Inflammatory macrophage treated with lipopolysaccharide for 4 hours (primary cell): ENCODE data around the gene CYYR1.
A peak's percentile ranks its signal among the peaks of the same experiment; 100 is the strongest.

ENCODE experiments used
- DNase-seq: peaks from one replicate; pipeline ENCODE4 v3.0.0-alpha.2; 2020

The CYYR1 gene

DNA sequence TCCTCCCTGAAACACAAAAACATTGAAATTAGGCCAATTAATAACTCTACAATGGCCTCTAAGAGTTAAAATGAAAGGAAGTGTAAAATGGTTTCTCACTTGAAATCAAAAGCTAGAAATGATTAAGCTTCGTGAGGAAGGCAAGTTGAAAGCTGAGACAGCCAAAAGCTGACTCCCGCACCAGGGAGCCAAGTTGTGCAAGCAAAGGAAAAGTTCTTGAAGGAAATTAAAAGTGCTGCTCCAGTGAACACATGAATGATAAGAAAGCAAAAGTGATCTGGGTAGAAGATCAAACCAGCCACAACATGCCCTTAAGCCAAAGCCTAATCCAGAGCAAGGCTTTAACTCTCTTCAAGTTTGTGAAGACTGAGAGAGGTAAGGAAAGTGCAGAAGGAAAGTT, 22.8 kb downstream of the CYYR1 start:
- no peak for DNase-seq

DNA sequence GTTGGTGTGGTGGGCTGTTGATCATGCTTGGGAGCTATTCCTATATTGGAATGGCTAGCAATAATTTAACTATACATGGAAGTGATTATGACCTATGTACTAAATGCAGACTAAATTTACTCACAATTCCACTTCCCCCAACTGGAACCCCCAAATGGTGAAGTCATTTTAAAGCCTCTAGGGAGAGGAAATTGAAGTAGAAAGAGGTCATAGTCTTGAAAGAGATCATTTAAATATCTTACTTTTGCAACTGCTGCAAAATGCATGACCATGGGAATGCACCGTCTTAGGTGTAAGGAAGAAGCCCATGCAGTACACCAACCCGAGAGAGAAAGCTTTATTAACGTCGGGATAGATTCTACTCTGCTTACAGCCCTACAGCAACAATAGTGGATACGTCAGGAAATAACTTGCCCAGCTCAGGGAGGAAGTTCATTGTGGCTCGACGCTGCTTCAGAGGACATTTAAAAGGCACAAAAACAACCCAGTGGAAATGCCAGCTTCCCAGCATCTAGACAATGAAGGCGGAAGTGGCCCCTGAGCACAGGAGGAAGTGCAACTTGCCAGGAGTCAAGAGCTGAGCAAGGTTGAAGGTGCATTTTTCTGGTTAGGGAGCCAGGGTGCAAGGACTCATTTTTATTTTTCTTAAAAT, 26.5 kb downstream of the CYYR1 start:
- peak; percentile 81 for DNase-seq

DNA sequence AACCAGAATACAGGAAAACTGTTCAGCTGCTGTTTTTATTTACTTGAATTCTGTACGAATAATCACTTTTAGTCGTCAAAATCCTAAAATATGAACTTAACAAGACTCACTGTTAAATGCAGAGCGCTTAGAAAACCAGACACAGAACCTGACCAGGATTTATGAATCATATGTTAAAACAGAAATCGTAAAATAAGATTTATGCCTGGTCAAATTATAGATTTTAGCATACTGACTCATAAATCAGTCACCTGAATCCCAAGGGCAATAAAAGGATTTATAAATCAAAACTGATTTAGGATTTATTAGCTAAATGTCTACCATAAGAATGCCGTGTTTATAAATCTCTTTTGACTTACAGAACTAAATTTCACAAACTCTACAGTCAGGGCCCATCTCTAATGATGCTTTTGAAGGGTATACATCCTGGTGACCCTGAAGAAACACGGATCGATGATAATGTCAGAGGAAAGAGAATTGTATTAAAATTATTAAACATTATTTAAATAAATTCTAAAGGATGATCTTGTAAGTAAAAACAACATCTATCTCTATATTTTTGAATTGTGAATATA, 28.8 kb downstream of the CYYR1 start:
- no peak for DNase-seq

DNA sequence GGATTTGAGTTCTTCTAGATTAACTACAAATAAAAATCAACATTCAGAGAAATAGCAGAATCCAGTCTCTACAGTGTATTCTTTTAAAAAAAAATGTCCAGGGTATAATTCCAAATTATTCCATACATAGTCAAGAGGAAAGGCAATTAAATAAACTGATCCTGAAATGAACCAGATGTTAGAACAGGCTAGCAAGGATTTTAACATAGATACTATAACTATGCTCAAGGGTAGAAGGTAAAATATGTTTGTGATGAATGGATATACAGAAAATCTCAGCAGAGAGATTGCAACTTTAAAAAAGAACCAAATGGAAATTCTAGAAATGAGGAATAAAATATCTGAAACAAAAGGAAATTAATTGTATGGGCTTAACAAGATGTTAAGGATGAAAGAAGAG, 32.4 kb downstream of the CYYR1 start:
- no peak for DNase-seq

DNA sequence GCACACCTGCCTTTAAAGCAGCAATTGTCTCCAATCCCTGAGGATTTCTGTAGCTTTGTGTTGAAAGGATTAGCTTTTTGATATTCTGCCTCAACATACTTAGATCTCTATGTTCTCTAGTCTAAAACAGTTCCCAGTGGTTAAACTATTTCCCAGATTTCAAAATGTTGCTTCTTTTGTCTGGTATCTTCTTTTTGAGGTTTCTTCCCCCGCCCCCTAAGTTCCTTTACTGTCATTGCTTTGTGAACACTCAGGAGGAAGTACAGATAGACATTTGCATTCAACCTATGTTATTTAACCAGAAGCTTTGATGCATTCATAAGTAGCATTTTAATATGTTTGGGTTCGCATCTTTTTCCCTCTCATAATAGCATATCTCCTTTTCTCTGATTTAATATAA, 33.5 kb downstream of the CYYR1 start:
- peak; percentile 48 for DNase-seq

DNA sequence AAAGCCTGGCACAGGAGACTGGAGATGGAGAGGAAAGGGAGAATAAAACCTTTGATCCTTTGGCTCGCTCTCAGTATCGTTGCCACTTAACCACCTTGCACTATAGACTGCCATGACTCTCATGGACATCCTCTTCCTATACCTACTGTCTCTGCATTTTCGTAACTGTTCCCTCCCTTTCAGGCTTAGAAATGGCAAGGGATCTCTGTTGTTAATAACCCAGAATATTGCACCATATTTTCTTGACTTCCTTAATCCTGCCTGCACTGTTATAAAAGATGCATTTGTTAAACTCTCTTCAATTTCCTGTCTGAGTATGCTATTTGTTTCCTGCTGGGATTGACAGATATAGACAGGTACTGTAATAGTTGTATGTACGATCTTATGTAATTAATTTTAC, 38.6 kb downstream of the CYYR1 start:
- DNase-seq: peak; percentile 19

DNA sequence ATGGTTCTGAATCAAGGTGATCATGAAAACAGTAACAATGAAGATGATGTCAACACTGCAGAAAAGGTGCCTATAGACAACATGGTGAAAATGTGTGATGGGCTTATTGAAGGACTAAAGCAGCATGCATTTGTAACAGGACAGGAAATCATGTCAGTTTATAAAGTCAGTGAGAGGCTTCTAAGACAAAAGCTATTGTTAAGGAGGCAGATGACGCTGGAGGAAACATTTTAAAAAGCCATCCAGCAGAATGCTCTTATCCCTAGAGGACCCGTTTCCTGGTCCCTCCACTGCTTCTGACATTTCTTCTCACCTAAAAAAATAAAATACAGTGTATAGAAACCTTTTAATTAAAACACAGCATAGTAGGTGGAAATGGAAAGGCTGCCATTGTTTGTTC, 40.9 kb downstream of the CYYR1 start:
- DNase-seq: no peak

DNA sequence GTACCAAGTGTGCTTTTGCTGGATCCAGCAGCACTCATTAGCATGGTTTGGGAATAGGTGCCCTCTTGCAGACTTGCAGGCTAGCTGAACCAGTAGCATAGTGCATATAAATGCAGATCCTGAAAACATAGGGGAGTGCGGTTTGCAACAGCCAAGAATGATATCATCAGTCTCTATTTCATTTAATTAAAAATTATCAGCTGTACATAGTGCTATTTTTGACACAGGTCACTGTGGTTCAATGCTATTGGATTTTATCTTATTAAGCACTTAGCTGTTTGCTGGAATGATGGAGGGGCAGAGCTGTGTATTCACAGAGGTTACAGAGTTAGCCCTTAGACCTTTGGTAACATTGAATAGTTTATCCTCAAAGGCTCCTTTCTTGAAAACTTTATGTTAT, 43.6 kb downstream of the CYYR1 start:
- no peak for DNase-seq

DNA sequence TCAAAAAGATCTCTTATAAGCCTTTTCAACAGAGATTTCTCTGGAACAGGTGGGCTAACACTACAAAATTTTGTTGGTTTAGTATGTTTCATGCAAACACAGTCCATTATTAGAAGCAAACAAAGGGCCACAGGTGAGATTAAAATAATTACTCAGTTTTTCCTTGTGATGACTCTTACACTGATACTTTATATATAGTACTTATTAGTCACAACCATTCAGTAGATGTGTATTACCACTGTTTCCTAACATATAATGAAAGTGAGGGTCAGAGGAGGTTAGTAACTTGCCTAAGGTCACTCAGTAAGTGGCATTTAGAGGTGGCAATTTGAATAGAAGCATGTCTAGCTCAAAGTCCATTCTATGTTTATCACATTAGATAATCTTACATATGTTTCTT, 44.2 kb downstream of the CYYR1 start:
- DNase-seq: peak; percentile 1

DNA sequence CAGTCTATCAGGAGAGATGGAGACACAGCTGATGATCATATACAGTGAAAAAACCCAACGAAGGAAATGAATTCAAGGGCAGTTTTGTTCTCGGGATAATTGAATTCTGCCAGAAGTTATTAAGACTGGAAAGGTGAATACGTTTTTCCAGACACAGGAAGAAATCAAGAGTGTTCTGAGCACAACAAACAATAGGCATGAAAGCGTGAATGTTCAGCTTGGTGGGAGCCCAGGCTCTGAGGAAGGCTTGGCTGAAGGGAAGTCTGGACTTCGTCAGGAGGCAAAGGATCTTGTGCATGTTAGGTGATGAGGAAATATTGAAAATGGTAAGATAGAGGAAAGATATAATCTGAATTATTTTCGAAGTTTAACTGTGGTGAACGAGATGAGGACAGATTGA, 50.4 kb downstream of the CYYR1 start:
- no peak for DNase-seq

DNA sequence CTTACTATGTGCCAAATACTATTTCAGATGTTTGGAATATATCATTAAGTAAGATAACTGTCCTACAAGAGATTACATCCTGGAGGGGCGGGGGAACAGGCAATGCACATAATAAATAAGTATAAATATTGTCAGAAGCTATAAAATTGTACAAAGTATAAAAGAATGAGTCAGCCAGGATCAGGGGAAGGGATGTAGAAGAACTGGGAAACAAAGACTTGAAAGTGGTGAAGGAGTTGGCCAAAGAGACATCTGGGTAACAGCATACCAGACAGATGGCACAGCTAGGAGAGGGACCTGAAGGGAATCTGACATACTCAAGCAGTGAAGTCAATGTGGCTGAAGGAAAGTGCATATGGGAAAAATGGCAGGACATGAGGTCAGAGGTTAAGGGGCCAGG, 53.9 kb downstream of the CYYR1 start:
- DNase-seq: no peak

DNA sequence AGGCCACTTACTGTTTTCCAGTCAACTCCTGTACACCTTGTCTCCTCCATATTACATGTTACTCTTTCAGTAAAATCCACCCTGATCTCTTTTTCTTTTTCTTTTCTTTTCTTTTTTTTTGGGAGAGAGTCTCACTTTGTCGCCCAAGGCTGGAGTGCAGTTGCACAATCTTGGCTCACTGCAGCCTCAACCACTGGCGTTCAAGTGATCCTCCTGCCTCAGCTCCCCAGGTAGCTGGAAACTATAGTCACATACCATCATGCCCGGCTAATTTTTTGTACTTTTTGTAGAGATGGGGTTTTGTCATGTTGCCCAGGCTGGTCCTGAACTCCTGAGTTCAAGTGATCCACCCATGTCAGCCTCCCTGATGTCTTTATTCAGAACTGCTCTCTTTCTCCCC, 57.8 kb downstream of the CYYR1 start:
- DNase-seq: no peak

DNA sequence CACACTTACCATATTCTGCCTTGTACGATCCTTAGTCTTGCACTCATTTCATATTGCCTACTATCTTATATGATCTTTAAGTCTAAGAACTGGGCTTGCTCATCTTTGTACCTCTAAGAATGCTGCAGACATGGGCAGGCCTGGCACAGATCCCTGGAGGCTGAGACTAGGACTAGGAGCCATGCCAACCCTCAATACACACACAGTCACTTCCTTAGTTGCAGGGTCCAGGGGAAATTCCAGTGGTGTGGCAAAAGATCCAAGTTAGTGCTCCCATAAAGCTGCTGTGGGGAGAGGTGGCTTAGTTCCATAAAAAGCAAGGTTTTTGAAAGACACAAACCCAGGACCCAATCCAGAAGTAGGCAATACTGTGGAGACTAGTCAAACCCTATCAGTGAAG, 59.9 kb downstream of the CYYR1 start:
- no peak for DNase-seq

DNA sequence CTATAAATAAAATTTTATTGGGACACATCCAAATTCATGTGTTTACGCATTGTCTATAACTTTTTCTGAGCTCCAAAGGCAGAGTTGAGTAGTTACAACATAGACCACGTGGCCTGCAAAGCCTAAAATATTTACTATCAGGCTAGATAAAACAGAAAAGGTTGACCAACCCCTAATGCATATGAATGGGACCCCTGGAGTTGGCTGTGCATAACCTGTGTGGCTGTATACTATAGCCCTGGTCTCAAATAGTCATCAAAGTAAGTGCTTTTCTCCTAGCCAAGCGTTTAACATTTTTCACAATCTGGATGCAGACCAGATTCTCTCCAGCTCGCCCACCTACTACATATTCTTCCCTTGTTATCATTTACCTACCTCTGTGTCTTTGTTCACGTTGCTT, 60.4 kb downstream of the CYYR1 start:
- no peak for DNase-seq

DNA sequence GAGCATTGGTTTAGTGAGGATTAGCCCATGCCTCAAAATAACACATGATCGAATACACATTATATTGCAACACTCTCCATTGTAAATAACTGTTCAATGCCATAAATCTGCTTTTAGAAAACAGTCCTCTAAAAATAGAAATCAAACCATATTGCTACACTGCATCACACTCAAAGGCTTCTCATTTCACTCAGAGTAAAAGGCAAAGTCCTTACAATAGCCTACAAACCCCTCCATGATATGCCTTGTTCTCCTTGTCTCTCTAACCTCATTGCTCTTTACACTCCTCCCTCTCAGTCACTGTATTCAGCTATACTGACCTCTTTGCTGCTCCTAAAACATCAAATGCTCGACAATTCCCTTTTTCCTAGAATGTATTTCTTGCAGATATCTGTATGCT, 64.2 kb downstream of the CYYR1 start:
- no peak for DNase-seq

DNA sequence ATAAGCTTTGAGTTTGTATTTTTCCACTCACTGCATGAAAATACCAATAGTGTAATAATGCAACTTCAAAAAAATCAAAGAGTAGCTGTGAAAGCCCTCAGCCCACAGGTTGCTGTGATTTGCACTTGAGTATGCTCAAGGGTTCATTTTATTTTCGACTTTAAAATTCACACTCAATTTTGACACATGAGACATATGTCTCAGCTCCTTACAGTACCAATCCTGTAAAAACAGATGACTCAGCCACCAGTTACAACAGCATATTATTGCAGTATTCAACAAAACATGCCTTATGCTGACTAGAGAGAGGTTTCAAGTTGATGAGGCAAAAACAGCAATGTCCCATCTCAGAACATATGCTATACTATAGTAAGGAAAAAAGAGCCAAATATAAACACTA, 66.1 kb downstream of the CYYR1 start:
- peak; percentile 52 for DNase-seq

DNA sequence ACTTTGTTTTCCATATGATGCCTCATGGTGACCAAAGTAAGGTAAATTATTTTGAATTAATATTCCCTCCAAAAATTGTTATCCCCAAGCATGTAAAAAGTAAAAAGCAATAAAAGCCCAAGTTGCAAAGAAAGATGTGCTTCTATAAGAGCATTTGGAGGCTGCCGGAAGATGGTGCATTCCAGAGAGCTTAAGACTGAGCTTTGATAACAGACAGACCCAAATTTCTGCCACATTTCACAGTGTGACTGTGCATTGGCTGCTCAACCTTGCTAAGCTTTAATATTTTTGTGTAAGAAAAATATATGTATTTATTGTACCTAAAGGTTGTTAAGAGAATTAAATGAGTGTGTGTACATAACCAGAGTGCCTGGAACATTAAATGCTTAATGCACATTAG, 67.9 kb downstream of the CYYR1 start:
- DNase-seq: no peak

DNA sequence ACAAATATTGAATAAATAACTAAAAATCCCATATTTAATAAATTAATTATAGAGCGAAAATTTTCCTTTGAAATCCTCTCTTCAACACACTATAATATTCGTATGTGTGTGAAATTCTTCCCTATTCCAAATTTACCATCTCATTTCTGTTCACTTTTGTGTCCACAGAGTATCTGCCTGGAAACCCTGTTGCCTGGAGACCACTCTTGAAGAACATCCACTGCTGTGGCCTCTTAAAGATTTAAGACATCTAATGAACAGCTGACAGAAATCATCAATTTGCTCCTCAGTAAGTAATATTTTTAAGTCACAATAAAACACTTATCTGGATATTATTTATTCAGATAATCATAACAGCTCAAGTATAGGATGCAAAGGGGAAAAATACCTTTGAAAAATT, 69.7 kb downstream of the CYYR1 start:
- DNase-seq: no peak

DNA sequence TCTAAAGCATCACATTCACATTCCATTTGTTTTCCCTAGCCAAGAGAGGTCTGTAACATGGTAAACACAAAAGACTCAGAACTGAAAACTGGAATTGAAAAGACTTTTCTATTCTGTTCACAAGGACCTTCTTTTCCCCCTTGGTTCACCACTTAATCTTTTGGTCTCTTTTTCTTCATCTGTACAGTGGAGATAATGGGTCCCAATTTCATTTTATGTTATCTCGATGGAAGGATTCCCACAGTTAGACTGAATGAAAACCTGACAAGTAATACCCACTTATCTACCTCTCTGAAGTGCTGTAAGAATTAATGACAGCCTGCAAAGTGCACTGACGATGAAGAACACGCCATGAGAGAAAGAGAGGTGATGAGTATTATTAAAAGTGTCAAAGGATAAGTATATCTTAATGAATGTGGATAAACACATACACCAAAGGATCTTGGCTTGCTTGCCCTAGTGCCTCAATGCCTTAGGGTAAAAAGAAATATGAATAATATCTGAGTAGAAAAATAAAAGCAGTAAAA, 71.5 kb downstream of the CYYR1 start:
- DNase-seq: no peak

DNA sequence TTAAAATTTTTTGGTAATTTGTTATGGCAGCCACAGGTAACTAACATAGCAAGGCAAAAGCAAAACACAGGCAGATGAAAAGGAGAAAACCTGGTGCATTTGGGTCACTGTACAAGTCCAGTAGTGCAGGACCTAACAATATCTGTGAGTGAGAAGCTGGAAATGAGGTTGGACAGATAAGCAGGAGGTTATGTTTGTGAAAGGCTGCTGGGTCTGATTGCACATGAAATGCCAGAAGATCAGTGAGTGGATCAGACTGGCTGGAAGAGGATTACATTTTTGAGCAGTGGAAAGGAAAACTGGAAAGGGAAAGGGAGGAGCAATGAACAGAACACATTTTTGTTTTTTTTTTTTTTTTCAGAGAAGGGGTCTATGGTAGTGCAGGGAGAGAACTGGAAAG, 73.6 kb downstream of the CYYR1 start:
- no peak for DNase-seq

DNA sequence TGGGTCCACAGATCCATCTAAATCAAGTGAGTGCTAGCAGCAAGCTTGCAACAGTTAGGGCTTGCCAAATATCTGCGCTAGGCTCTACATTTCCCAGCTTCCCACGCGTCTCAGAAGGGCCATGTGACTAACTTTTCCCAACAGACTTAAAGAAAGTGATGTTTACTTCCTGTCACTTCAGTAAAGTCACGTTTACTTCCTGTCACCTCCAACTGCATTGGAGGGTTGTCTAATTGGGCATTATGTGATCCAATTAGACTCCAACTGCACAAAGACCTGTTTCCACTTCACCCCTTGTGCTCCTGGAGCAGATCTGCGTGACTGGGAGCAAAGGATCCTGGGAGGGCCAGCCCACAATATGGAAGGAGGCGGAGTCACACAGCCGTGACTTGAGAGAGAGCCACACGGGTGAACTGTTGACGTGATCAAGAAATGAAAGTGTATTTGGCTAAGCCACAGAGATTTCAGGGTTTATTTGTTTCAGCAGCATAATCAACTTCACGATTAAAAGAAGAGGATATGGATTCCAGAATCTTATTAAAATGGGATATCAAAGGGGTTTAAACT, 77.7 kb downstream of the CYYR1 start:
- DNase-seq: no peak

DNA sequence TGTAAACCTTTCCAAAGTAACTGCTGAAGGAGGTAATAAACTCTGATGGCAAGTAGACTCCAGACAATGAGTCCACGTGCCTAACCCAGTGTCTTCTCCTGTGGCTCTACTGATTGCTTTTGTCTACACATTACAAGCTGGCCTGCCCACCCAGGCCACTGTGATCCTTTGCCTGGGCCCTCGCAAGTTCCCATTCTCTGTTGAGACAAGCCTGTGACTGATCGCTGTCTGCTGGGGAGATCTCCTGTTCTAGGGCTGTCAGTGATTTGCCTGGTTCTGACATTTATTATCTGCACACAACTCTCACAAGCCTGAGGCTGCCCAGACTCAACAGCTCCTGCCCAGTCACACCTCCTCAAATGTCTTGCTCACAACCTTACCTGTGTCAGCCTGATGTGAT, 81.4 kb downstream of the CYYR1 start:
- no peak for DNase-seq

DNA sequence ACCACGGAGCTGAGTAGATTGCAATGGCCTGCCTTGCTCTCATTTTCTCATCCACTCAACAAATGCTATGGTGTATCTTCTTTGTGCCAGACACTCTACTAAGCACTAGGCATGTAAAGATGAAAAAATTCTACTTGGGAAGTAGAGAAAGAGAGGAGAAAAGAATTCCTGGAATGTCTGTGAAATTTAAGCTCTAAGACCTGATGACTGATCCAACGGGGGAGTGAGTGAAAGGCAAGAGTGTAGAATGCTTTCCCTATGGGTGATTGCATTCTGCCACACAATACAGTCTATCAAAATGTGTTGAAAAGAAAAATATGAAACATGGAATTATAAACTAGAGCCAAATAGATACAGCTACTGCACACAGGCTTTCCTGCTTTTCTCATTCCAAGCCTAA, 82.3 kb downstream of the CYYR1 start:
- no peak for DNase-seq

DNA sequence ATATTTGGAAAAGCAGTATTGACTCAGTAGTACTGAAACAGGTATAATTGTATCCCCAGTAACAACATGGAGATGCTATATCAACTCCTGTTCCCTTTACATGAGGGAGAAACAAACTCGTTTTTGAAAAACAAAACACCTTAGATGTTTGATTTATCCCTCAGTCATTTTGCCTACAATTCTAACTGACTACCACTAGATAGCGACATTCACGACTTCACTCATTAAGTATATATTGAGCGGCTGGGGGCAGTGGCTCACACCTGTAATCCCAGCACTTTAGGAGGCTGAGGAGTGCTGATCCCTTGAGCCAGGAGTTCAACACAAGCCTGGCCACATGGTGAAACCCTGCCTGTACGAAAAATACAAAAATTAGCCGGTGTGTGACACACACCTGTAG, 83.3 kb downstream of the CYYR1 start:
- DNase-seq: no peak

DNA sequence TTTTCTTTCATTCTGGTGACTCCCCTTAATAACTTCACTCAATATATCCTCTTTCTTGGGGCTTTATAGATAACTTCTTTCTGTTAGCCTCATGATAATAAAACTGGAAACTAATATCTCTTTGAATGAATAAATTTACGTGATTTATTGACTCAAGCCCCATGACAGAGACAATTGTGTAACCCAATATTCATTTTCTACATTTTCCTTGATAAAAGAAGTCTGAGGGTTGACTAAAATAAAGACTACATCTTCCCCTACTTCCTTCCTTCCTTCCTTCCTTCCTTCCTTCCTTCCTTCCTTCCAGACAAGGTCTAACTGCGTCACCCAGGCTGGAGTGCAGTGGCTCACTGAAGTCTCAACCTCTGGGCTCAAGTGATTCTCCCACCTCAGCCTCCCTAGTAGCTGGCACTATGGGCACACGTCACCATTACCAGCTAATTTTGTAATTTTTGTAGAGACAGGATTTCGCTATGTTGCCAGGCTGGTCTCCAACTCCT, 85.1 kb downstream of the CYYR1 start:
- no peak for DNase-seq
